HPDE6-E6E7 (cell line): Measurements from ENCODE around the gene VTA1.

Experiments used
- DNase-seq: peaks from one replicate; pipeline ENCODE4 v3.0.0; 2011; ENCODE audit warnings: missing footprints; ENCODE audit errors: extremely low spot score

Gene VTA1

DNA sequence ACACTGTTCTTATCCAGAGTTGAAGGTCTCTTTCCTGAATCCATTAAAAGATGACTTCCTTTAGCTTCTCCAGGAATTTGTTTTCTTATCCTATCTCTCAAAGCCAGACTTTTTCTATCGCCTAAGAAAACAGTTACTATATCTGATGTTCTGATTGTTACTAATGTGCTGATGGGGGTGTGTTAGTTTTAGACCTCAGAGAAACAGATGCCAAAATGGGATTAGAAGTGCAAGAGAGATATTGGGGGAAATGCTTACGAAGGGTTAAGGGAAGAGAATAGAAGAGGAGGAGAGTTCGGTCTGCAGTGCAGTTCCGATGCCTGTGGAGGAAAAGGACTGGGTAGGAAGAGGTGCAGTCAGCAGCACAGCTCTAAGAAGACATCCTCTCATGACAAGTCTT lies 119.0 kb downstream of the VTA1 start:
- DNase-seq, result no peak

DNA sequence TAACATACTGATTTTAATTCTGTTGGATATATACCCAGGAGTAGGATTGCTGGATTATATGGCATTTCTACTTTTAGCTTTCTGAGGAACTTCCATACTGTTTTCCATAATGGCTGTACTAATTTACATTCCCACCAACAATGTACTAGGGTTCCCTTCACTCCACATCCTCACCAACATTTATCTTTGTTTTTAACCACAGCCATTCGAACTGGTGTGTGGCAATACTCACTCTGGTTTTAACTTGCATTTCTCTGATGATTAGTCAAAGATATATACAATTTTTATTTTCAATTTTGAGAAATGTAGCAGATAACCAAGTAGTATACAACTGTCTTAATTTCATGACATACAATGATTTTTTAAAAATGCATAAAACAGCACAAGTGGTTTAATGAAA lies 124.4 kb downstream of the VTA1 start:
- no peak for DNase-seq
